IMR-90 (cell line): ENCODE results near the gene SLC25A17.

Experiments used
- BHLHE40 ChIP-seq: fragments of 150-350 bp; IDR thresholded peaks from 2 replicates; pipeline ENCODE4 v1.6.1; 2016; ENCODE audit warnings: mild to moderate bottlenecking, low read depth, low read length
- CEBPB ChIP-seq: IDR thresholded peaks from 2 replicates; pipeline ENCODE4 v1.6.1; 2012; ENCODE audit warnings: low read depth, low read length, improper control_type of control experiment
- CTCF ChIP-seq: conservative IDR thresholded peaks from 2 replicates; pipeline ENCODE4 v1.5.1; 2012; ENCODE audit warnings: mild to moderate bottlenecking, low read depth, low read length, improper control_type of control experiment
- FOS ChIP-seq: fragments of 150-350 bp; IDR thresholded peaks from 2 replicates; pipeline ENCODE4 v1.6.1; 2016; ENCODE audit warnings: low read depth, low read length
- MAFK ChIP-seq: IDR thresholded peaks from 2 replicates; pipeline ENCODE4 v1.6.1; 2012; ENCODE audit warnings: low read depth, low read length, improper control_type of control experiment
- MAZ ChIP-seq: IDR thresholded peaks from 2 replicates; pipeline ENCODE4 v1.6.1; 2012; ENCODE audit warnings: low read depth, mild to moderate bottlenecking, low read length, improper control_type of control experiment, moderate library complexity, borderline replicate concordance
- MXI1 ChIP-seq: IDR thresholded peaks from 2 replicates; pipeline ENCODE4 v1.6.1; 2012; ENCODE audit warnings: low read depth, mild to moderate bottlenecking, low read length, moderate library complexity, borderline replicate concordance
- NFE2L2 ChIP-seq: fragments of 150-350 bp; IDR thresholded peaks from 2 replicates; pipeline ENCODE4 v1.6.1; 2016; ENCODE audit warnings: low read depth, mild to moderate bottlenecking, low read length
- POLR2A ChIP-seq: IDR thresholded peaks from 2 replicates; pipeline ENCODE4 v1.6.1; 2012; ENCODE audit warnings: mild to moderate bottlenecking, low read depth, low read length
- RAD21 ChIP-seq: IDR thresholded peaks from 2 replicates; pipeline ENCODE4 v1.6.1; 2012; ENCODE audit warnings: low read length, improper control_type of control experiment
- RCOR1 ChIP-seq: IDR thresholded peaks from 2 replicates; pipeline ENCODE4 v1.6.1; 2012; ENCODE audit warnings: mild to moderate bottlenecking, low read length, improper control_type of control experiment; ENCODE audit not compliant: insufficient replicate concordance
- RFX5 ChIP-seq: IDR thresholded peaks from 2 replicates; pipeline ENCODE4 v1.8.0; 2012; ENCODE audit warnings: low read depth, mild to moderate bottlenecking, low read length, moderate library complexity
- SMC3 ChIP-seq: fragments of 150-350 bp; IDR thresholded peaks from 2 replicates; pipeline ENCODE4 v1.6.1; 2016; ENCODE audit warnings: low read depth, mild to moderate bottlenecking, antibody characterized with exemption, low read length, moderate library complexity
- TF ChIP-seq, protein P1 (sequence below): fragments of 150-350 bp; IDR thresholded peaks from 2 replicates; pipeline ENCODE4 v1.6.1; 2017; ENCODE audit warnings: mild to moderate bottlenecking, antibody characterized with exemption, low read length, low read depth

DNA sequence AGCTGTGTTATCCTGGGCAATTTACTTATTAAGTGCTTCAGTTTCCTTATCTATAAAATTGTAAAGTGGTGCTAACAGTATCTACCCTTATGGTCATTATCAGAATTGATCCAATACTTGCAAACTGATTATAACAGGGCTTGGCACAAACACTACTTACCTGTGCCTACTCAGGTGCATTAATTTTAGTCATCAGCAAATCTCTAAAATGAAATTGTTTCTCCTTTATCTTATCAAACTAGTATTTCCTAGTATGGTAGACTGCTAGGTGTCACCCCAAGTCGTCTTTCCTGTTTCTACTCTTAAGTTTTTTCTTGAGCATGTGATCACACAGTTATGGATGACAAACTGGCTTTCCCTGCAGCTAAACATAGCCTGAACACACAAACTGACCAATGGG, 4.3 kb upstream of the SLC25A17 start:
- TF ChIP-seq POLR2A = no peak
- TF ChIP-seq CTCF = no peak
- TF ChIP-seq MAFK = no peak
- TF ChIP-seq, protein P1, sequence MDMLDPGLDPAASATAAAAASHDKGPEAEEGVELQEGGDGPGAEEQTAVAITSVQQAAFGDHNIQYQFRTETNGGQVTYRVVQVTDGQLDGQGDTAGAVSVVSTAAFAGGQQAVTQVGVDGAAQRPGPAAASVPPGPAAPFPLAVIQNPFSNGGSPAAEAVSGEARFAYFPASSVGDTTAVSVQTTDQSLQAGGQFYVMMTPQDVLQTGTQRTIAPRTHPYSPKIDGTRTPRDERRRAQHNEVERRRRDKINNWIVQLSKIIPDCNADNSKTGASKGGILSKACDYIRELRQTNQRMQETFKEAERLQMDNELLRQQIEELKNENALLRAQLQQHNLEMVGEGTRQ = no peak
- no peak for TF ChIP-seq RCOR1
- no peak for TF ChIP-seq FOS
- no peak for TF ChIP-seq MAZ
- no peak for TF ChIP-seq RAD21
- no peak for TF ChIP-seq RFX5
- no peak for TF ChIP-seq BHLHE40
- TF ChIP-seq MXI1 = no peak
- TF ChIP-seq NFE2L2 = no peak
- TF ChIP-seq SMC3 = no peak
- no peak for TF ChIP-seq CEBPB
